MM.1S (cell line): ENCODE data around the gene GH1.
"Not testable (repeated sequence)": the region's sequence is repeated elsewhere in the genome, so short reads cannot be mapped to it uniquely, and the experiment has no call there.

ENCODE experiments used
- DNase-seq: peaks from one replicate; pipeline ENCODE4 v3.0.0-alpha.2; 2015
- H2AFZ ChIP-seq: fragments of 300-600 bp; sonication (generic); 2 replicates; pipeline ENCODE4 v1.6.0; 2016; ENCODE audit warnings: antibody characterized with exemption, low read length
- H3F3A ChIP-seq: fragments of 300-600 bp; sonication (generic); 2 replicates; pipeline ENCODE4 v1.6.1; 2016; ENCODE audit warnings: mild to moderate bottlenecking, antibody characterized with exemption, low read length, moderate library complexity, mixed read lengths; ENCODE audit not compliant: insufficient read depth
- H3K27ac ChIP-seq: fragments of 300-600 bp; sonication (generic); 2 replicates; pipeline ENCODE4 v1.5.1; 2016; ENCODE audit warnings: mild to moderate bottlenecking, low read length
- H3K27me3 ChIP-seq: fragments of 300-600 bp; sonication (generic); replicated peaks from 2 replicates; pipeline ENCODE4 v1.6.0; 2016; ENCODE audit warnings: low read length; ENCODE audit not compliant: insufficient read depth
- H3K36me3 ChIP-seq: fragments of 300-600 bp; sonication (generic); replicated peaks from 2 replicates; pipeline ENCODE4 v1.6.1; 2016; ENCODE audit warnings: mild to moderate bottlenecking, low read length, mixed read lengths; ENCODE audit not compliant: insufficient read depth
- H3K4me1 ChIP-seq: fragments of 300-600 bp; sonication (generic); 2 replicates; pipeline ENCODE4 v1.6.1; 2016; ENCODE audit warnings: low read length, mixed read lengths
- H3K4me2 ChIP-seq: fragments of 300-600 bp; sonication (generic); 2 replicates; pipeline ENCODE4 v1.6.0; 2016; ENCODE audit warnings: low read depth, low read length
- H3K4me3 ChIP-seq: fragments of 300-600 bp; sonication (generic); 2 replicates; pipeline ENCODE4 v1.5.1; 2016; ENCODE audit warnings: low read length, mixed read lengths
- H3K79me2 ChIP-seq: fragments of 300-600 bp; sonication (generic); 2 replicates; pipeline ENCODE4 v1.6.1; 2016; ENCODE audit warnings: mixed run types, low read length, mixed read lengths
- H3K9ac ChIP-seq: fragments of 300-600 bp; sonication (generic); 2 replicates; pipeline ENCODE4 v1.6.1; 2016; ENCODE audit warnings: low read length, mixed read lengths
- H3K9me2 ChIP-seq: fragments of 300-600 bp; sonication (generic); replicated peaks from 2 replicates; pipeline ENCODE4 v1.6.1; 2016; ENCODE audit warnings: mild to moderate bottlenecking, low read length, mixed read lengths; ENCODE audit not compliant: insufficient read depth
- H3K9me3 ChIP-seq: fragments of 300-600 bp; sonication (generic); replicated peaks from 2 replicates; pipeline ENCODE4 v1.6.1; 2016; ENCODE audit warnings: mild to moderate bottlenecking, low read length, mixed read lengths; ENCODE audit not compliant: insufficient read depth
- H4K20me1 ChIP-seq: fragments of 300-600 bp; sonication (generic); 2 replicates; pipeline ENCODE4 v1.6.1; 2016; ENCODE audit warnings: mild to moderate bottlenecking, low read length, moderate library complexity, mixed read lengths; ENCODE audit not compliant: insufficient read depth
- CTCF ChIP-seq: fragments of 300-600 bp; sonication (generic); IDR thresholded peaks from 2 replicates; pipeline ENCODE4 v1.5.1; 2016; ENCODE audit warnings: antibody characterized with exemption, low read length, mixed read lengths
- EZH2 ChIP-seq: fragments of 300-600 bp; sonication (generic); optimal IDR thresholded peaks from 2 replicates; pipeline ENCODE3; 2017; ENCODE audit warnings: low read depth, mild to moderate bottlenecking, antibody characterized with exemption, low read length, mixed read lengths
- EZH2phosphoT487 ChIP-seq: fragments of 300-600 bp; sonication (generic); IDR thresholded peaks from 2 replicates; pipeline ENCODE4 v1.6.1; 2018; ENCODE audit warnings: antibody characterized with exemption, low read length

The GH1 gene

GRCh38 chr17:63928172-63928666, 9.6 kb upstream of the GH1 start:
- Histone ChIP-seq H3K27me3 (no peaks in the 10 kb centered on the region), H3K27ac (no peak overlapping the region), H3F3A (no peaks in the 10 kb centered on the region), H2AFZ (no peak overlapping the region), H3K4me2 (no peak overlapping the region), H3K4me1 (peaks cover 5% of the 10 kb centered on the region; the same call in 1 of the 2 replicates), H3K79me2 (no peaks in the 10 kb centered on the region), H3K36me3 (no peaks in the 10 kb centered on the region), H4K20me1 (no peaks in the 10 kb centered on the region), H3K9me2 (no peaks in the 10 kb centered on the region), H3K4me3 (no peak overlapping the region), H3K9ac (no peak overlapping the region), H3K9me3 (no peaks in the 10 kb centered on the region)
- no peak for TF ChIP-seq EZH2phosphoT487
- DNase-seq = no peak

- TF ChIP-seq CTCF (no peak), EZH2phosphoT487 (no peak), EZH2 (no peak)
- no peak overlapping the region for H3K4me3 ChIP-seq
- no peaks in the 10 kb centered on the region for H3K79me2 ChIP-seq
- H3K27ac ChIP-seq = no peak overlapping the region
- H3K27me3 ChIP-seq = no peaks in the 10 kb centered on the region
- peaks cover 4% of the 10 kb centered on the region; the same call in 1 of the 2 replicates for H3K4me1 ChIP-seq
- no peaks in the 10 kb centered on the region for H3K9me3 ChIP-seq
- no peaks in the 10 kb centered on the region for H3F3A ChIP-seq
- no peak overlapping the region for H2AFZ ChIP-seq
- no peak overlapping the region for H3K4me2 ChIP-seq
- no peak overlapping the region for H3K9ac ChIP-seq
- DNase-seq = no peak
- H3K36me3 ChIP-seq = no peaks in the 10 kb centered on the region
- H3K9me2 ChIP-seq = no peaks in the 10 kb centered on the region
- no peaks in the 10 kb centered on the region for H4K20me1 ChIP-seq
These were observed 9.0 kb upstream of the GH1 start for GRCh38 chr17:63927464-63928171.

GRCh38 chr17:63926164-63926563, 7.5 kb upstream of the GH1 start:
- no peaks in the 10 kb centered on the region for H3K36me3 ChIP-seq
- TF ChIP-seq EZH2 (no peak), CTCF (no peak), EZH2phosphoT487 (no peak)

GRCh38 chr17:63925615-63926014, 7.0 kb upstream of the GH1 start:
- no peaks in the 10 kb centered on the region for H3K36me3 ChIP-seq
- no peaks in the 10 kb centered on the region for H3K79me2 ChIP-seq
- no peak overlapping the region for H3K9ac ChIP-seq
- no peaks in the 10 kb centered on the region for H3K27me3 ChIP-seq
- no peaks in the 10 kb centered on the region for H4K20me1 ChIP-seq
- H3K27ac ChIP-seq = no peak overlapping the region
- DNase-seq = no peak
- no peak for TF ChIP-seq EZH2
- H3K9me2 ChIP-seq = no peaks in the 10 kb centered on the region
- no peaks in the 10 kb centered on the region for H3F3A ChIP-seq
- no peaks in the 10 kb centered on the region for H3K4me1 ChIP-seq
- H2AFZ ChIP-seq = no peak overlapping the region
- H3K9me3 ChIP-seq = no peaks in the 10 kb centered on the region
- H3K4me2 ChIP-seq = no peak overlapping the region
- H3K4me3 ChIP-seq = no peak overlapping the region

More at GRCh38 chr17:63926164-63926563, 7.5 kb upstream of the GH1 start:
- Histone ChIP-seq H3K4me3 (no peak overlapping the region), H3K27me3 (no peaks in the 10 kb centered on the region), H3K9me3 (no peaks in the 10 kb centered on the region), H3K9ac (no peak overlapping the region), H3K4me1 (no peaks in the 10 kb centered on the region), H3F3A (no peaks in the 10 kb centered on the region), H3K27ac (no peak overlapping the region), H4K20me1 (no peaks in the 10 kb centered on the region), H2AFZ (no peak overlapping the region), H3K4me2 (no peak overlapping the region), H3K9me2 (no peaks in the 10 kb centered on the region), H3K79me2 (no peaks in the 10 kb centered on the region)
- DNase-seq = no peak

GRCh38 chr17:63922402-63922801, 3.8 kb upstream of the GH1 start:
- H3K27ac ChIP-seq, H3K27me3 ChIP-seq, H3K9me2 ChIP-seq, H3K79me2 ChIP-seq, H3K9me3 ChIP-seq, H2AFZ ChIP-seq, H3K36me3 ChIP-seq, H3K4me2 ChIP-seq, H3K9ac ChIP-seq, H3K4me1 ChIP-seq, H4K20me1 ChIP-seq, H3K4me3 ChIP-seq, H3F3A ChIP-seq, DNase-seq: not testable (repeated sequence)

GRCh38 chr17:63920779-63921178, 2.1 kb upstream of the GH1 start:
- H4K20me1 ChIP-seq, H3K27ac ChIP-seq, H3K9me2 ChIP-seq, H2AFZ ChIP-seq, DNase-seq, H3K9me3 ChIP-seq, H3K4me1 ChIP-seq, H3F3A ChIP-seq, H3K4me3 ChIP-seq, H3K79me2 ChIP-seq, H3K9ac ChIP-seq, H3K36me3 ChIP-seq, H3K4me2 ChIP-seq, H3K27me3 ChIP-seq: not testable (repeated sequence)
